HCT116 (cell line): ENCODE measurements around the gene UBE2D3. TPM values are rescaled to one million over a fixed set of nuclear protein-coding genes. Genes with fewer than 3 reads are reported as not detected.

Experiments used
- ATAC-seq: fragments of 200-7000 bp; cut with Tn5 transposase; 2 replicates; pipeline ENCODE4 v1.9.1; 2020; ENCODE audit warnings: mild to moderate bottlenecking, moderate library complexity
- BruUV-seq: library from RNA; stranded (reverse); fragments of 400-500 nt; replicated peaks from 2 replicates; lab custom pipeline; 2021; lab: Mats Ljungman, UMichigan
- CTCF ChIA-PET: fragments of 300-600 bp; sonication (Branson Sonifier 250); formaldehyde crosslinking; loops from one replicate; lab custom pipeline; 2021; ENCODE audit warnings: antibody characterized with exemption; lab: Charles Lee
- POLR2A ChIA-PET: fragments of 300-600, 350-600 bp; sonication (Branson Sonifier 250); formaldehyde crosslinking; loops from one replicate; lab custom pipeline; 2021; ENCODE audit warnings: antibody characterized with exemption; lab: Charles Lee
- RAD21 ChIA-PET, 2 experiments: fragments of 300-600 bp; sonication (Branson Sonifier 250); formaldehyde crosslinking; loops; one replicate each; lab custom pipeline; 2023; ENCODE audit warnings: low total read pairs in 2 of 2; ENCODE audit not compliant: uncharacterized antibody in 2 of 2, unreplicated experiment in 2 of 2, low non-redundant PET in 1 of 2; lab: Charles Lee
- DNase-seq: peaks from one replicate; pipeline ENCODE4 v3.0.0-alpha.2; 2010; ENCODE audit warnings: low read depth, low spot score
- H2AFZ ChIP-seq: fragments of 200-600 bp; shearing (Covaris generic), sonication (generic); 2 replicates; pipeline ENCODE4 v1.6.1; 2017; ENCODE audit warnings: low read depth, mixed run types, mixed read lengths, antibody characterized with exemption, low read length; ENCODE audit not compliant: poor library complexity, severe bottlenecking
- H3K27ac ChIP-seq: 2 replicates; pipeline ENCODE4 v1.5.1; 2012; ENCODE audit warnings: low read depth, low read length
- H3K27me3 ChIP-seq: fragments of 200-600 bp; sonication (generic); 2 replicates; pipeline ENCODE4 v1.6.1; 2016; ENCODE audit warnings: mixed run types, low read length, mixed read lengths; ENCODE audit not compliant: insufficient read depth
- H3K36me3 ChIP-seq, 2 experiments: fragments of 200-500 bp in 1 of 2; fragments of 200-600 bp in 1 of 2; sonication (Bioruptor generic) in 1 of 2; sonication (generic) in 1 of 2; 2 replicates each; pipeline versions ENCODE4 v1.5.1 to v1.6.1; 2014 to 2016; ENCODE audit warnings: low read length in 2 of 2, inconsistent platforms in 1 of 2, mixed read lengths in 1 of 2, mixed run types in 1 of 2; ENCODE audit not compliant: insufficient read depth in 2 of 2, control insufficient read depth in 1 of 2
- H3K4me1 ChIP-seq, 2 experiments: fragments of 200-600 bp in 1 of 2; sonication (generic) in 1 of 2; 2 replicates each; pipeline versions ENCODE4 v1.5.1 to v1.6.1; 2012 to 2017; ENCODE audit warnings: low read length in 2 of 2, inconsistent platforms in 1 of 2, mild to moderate bottlenecking in 1 of 2, mixed read lengths in 1 of 2, mixed run types in 1 of 2, moderate library complexity in 1 of 2; ENCODE audit not compliant: insufficient read depth in 2 of 2, control insufficient read depth in 1 of 2
- H3K4me2 ChIP-seq: fragments of 200-600 bp; sonication (generic); 2 replicates; pipeline ENCODE4 v1.6.1; 2017; ENCODE audit warnings: mixed run types, low read length, mixed read lengths
- H3K4me3 ChIP-seq, 2 experiments: fragments of 200-600 bp in 1 of 2; sonication (generic) in 1 of 2; replicated peaks in 1 of 2; 2 replicates each; pipeline ENCODE4 v1.5.1; 2011 to 2016; ENCODE audit warnings: low read length in 2 of 2, control low read depth in 1 of 2, low read depth in 1 of 2, mild to moderate bottlenecking in 1 of 2, mixed read lengths in 1 of 2, mixed run types in 1 of 2
- H3K79me2 ChIP-seq: fragments of 200-600 bp; sonication (generic); 2 replicates; pipeline ENCODE4 v1.6.1; 2017; ENCODE audit warnings: mild to moderate bottlenecking, mixed run types, low read length, moderate library complexity, mixed read lengths; ENCODE audit not compliant: insufficient read depth
- H3K9ac ChIP-seq: fragments of 200-600 bp; sonication (generic); 2 replicates; pipeline ENCODE4 v1.6.1; 2016; ENCODE audit warnings: low read length, mixed read lengths
- H3K9me2 ChIP-seq: fragments of 200-600 bp; sonication (generic), shearing (Covaris generic); 2 replicates; pipeline ENCODE4 v1.6.1; 2017; ENCODE audit warnings: mixed run types, mild to moderate bottlenecking, moderate library complexity; ENCODE audit not compliant: insufficient read depth
- H3K9me3 ChIP-seq, 2 experiments: fragments of 200-500 bp in 1 of 2; fragments of 200-600 bp in 1 of 2; sonication (Bioruptor generic) in 1 of 2; sonication (generic) in 1 of 2; 2 replicates each; pipeline ENCODE4 v1.6.1; 2014 to 2017; ENCODE audit warnings: low read length in 2 of 2, mixed read lengths in 2 of 2, inconsistent platforms in 1 of 2, low read depth in 1 of 2, mild to moderate bottlenecking in 1 of 2, mixed run types in 1 of 2, moderate library complexity in 1 of 2; ENCODE audit not compliant: control insufficient read depth in 1 of 2, insufficient read depth in 1 of 2
- H4K20me1 ChIP-seq: fragments of 200-600 bp; sonication (generic), shearing (Covaris generic); 2 replicates; pipeline ENCODE4 v1.6.1; 2017; ENCODE audit warnings: mixed run types, mild to moderate bottlenecking, moderate library complexity; ENCODE audit not compliant: insufficient read depth
- CBX3 ChIP-seq: IDR thresholded peaks from 2 replicates; pipeline ENCODE4 v1.6.1; 2012; ENCODE audit warnings: low read depth
- CEBPB ChIP-seq: IDR thresholded peaks from 2 replicates; pipeline ENCODE4 v1.6.1; 2012; ENCODE audit warnings: low read depth
- EGR1 ChIP-seq: IDR thresholded peaks from 2 replicates; pipeline ENCODE4 v1.6.1; 2012; ENCODE audit warnings: low read depth
- EZH2 ChIP-seq: fragments of 200-600 bp; sonication (generic); IDR thresholded peaks from 2 replicates; pipeline ENCODE4 v1.6.1; 2017; ENCODE audit warnings: antibody characterized with exemption, mixed run types
- JUND ChIP-seq: IDR thresholded peaks from 2 replicates; pipeline ENCODE4 v1.6.1; 2012
- POLR2A ChIP-seq: IDR thresholded peaks from 2 replicates; pipeline ENCODE4 v1.7.0; 2011; ENCODE audit warnings: borderline replicate concordance; ENCODE audit not compliant: insufficient read depth, insufficient read length; ENCODE audit errors: extremely low read depth
- RAD21 ChIP-seq: IDR thresholded peaks from 2 replicates; pipeline ENCODE4 v1.6.1; 2012; ENCODE audit warnings: low read depth, mild to moderate bottlenecking
- SRF ChIP-seq: IDR thresholded peaks from 2 replicates; pipeline ENCODE4 v1.6.1; 2012; ENCODE audit warnings: low read depth
- TCF7L2 ChIP-seq: IDR thresholded peaks from 2 replicates; pipeline ENCODE4 v1.7.0; 2011; ENCODE audit warnings: borderline replicate concordance, inconsistent platforms; ENCODE audit not compliant: insufficient read depth, insufficient read length; ENCODE audit errors: extremely low read depth
- YY1 ChIP-seq: IDR thresholded peaks from 2 replicates; pipeline ENCODE4 v1.6.1; 2011; ENCODE audit warnings: low read length, low read depth, moderate library complexity, mild to moderate bottlenecking; ENCODE audit not compliant: insufficient replicate concordance; ENCODE audit errors: extremely low read depth
- ZFX ChIP-seq: fragments of 450-650 bp; IDR thresholded peaks from 2 replicates; pipeline ENCODE4 v1.6.1; 2017
- ZNF274 ChIP-seq: fragments of 200-500 bp; sonication (Bioruptor generic); IDR thresholded peaks from 2 replicates; pipeline ENCODE4 v1.6.1; 2014; ENCODE audit warnings: mild to moderate bottlenecking, low read depth, low read length, inconsistent platforms
- intact Hi-C: fragments of 100-400 bp; cut with micrococcal nuclease; formaldehyde crosslinking; loops from 2 replicates; pipeline ENCODE4 v1.10.0; 2022
- total RNA-seq: library from RNA; stranded (reverse); gene quantifications from one replicate; pipeline ENCODE4 v1.2.1, GENCODE V29; 2021; ENCODE audit not compliant: unreplicated experiment
- TF ChIP-seq, protein P1 (sequence below): IDR thresholded peaks from 2 replicates; pipeline ENCODE4 v1.6.1; 2012
- TF ChIP-seq, protein P2 (sequence below): IDR thresholded peaks from 2 replicates; pipeline ENCODE4 v1.6.1; 2011; ENCODE audit warnings: mild to moderate bottlenecking, low read length, moderate library complexity; ENCODE audit not compliant: insufficient replicate concordance; ENCODE audit errors: extremely low read depth
- TF ChIP-seq, protein P3 (sequence below), 3 experiments: fragments of 200-600 bp in 1 of 3; sonication (generic) in 1 of 3; IDR thresholded peaks in 2 of 3; conservative IDR thresholded peaks in 1 of 3; 2 replicates each; pipeline ENCODE4 v1.5.1; 2012 to 2017; ENCODE audit warnings: low read depth in 2 of 3, low read length in 2 of 3, antibody characterized with exemption in 1 of 3, borderline replicate concordance in 1 of 3, control low read depth in 1 of 3, mild to moderate bottlenecking in 1 of 3, mixed read lengths in 1 of 3, mixed run types in 1 of 3, moderate library complexity in 1 of 3; ENCODE audit not compliant: insufficient read depth in 1 of 3
- TF ChIP-seq, protein P4 (sequence below): IDR thresholded peaks from 2 replicates; pipeline ENCODE4 v1.6.1; 2012

The UBE2D3 gene
- total RNA-seq, 1 experiment from 2014 or later, result 302 TPM

DNA sequence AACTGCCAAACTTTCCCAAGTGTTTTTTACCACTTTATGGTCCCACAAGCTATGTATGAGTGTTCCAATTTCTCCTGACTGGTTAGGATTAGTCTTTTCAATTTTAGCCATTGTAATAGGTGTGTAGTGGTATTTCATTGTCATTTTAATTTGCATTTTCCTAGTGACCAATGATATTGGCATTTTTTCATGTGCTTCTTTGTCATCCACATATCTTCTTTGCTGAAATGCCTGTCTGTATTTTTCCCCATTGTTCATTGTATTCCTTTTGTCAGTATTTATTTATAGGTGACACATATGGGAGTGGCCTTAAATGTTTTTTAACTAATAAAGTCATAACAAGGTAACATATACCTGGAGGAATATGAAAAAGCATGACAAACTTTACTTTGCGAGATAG lies 9.2 kb upstream of the UBE2D3 start (continued):
- no peak for TF ChIP-seq EGR1
- no peak for TF ChIP-seq RAD21
- no peak for TF ChIP-seq EZH2
- no peak for TF ChIP-seq CBX3
- TF ChIP-seq TCF7L2, result no peak
- TF ChIP-seq, protein P1, sequence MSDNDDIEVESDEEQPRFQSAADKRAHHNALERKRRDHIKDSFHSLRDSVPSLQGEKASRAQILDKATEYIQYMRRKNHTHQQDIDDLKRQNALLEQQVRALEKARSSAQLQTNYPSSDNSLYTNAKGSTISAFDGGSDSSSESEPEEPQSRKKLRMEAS, result no peak
- no peak for TF ChIP-seq YY1
- TF ChIP-seq SRF, result no peak
- no peak for TF ChIP-seq ZNF274
- TF ChIP-seq POLR2A, result no peak

DNA sequence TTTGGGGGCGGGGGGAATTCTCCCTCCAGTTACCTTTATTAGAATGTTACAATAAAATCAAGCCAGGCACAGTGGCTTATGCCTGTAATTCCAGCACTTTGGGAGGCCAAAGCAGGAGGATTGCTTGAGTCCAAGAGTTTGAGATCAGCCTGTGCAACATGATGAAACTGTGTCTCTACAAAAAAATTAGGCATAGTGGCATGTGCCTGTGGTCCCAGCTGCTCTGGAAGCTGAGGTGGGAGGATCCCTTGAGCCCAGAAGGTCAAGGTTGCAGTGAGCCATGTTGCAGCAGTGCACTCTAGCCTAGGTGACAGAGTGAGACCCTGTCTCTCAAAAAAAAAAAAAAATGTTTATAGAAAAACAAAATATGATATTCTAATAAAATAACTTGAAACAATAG lies 5.3 kb upstream of the UBE2D3 start:
- intact Hi-C loops, result no loop called here
- H3K36me3 ChIP-seq, result no peaks in the 10 kb centered on the region
- POLR2A ChIA-PET, result no interaction called here
- no peak overlapping the region for H3K4me2 ChIP-seq
- H2AFZ ChIP-seq, result no peak overlapping the region
- ATAC-seq (no peak), DNase-seq (no peak)
- no peak overlapping the region for H3K9ac ChIP-seq
- no peaks in the 10 kb centered on the region for H3K27me3 ChIP-seq
- RAD21 ChIA-PET, result interaction anchor here in 1 of 2 experiments (0.5 kb wide), 1 partner anchor 111 kb away, joined by 4 read pairs; no protein-coding TSS in a partner anchor
- no peak overlapping the region for H3K27ac ChIP-seq
- H3K4me1 ChIP-seq, result peaks cover 4 to 13% of the 10 kb centered on the region in 2 experiments; a peak in 3 of 4 replicates
- CTCF ChIA-PET, result no interaction called here
- BruUV-seq, result no TSS peak
- no peaks in the 10 kb centered on the region for H4K20me1 ChIP-seq
- no peaks in the 10 kb centered on the region for H3K9me3 ChIP-seq
- TF ChIP-seq TCF7L2 (no peak), RAD21 (no peak), JUND (no peak), ZFX (no peak), CEBPB (no peak)
- TF ChIP-seq, protein P2, sequence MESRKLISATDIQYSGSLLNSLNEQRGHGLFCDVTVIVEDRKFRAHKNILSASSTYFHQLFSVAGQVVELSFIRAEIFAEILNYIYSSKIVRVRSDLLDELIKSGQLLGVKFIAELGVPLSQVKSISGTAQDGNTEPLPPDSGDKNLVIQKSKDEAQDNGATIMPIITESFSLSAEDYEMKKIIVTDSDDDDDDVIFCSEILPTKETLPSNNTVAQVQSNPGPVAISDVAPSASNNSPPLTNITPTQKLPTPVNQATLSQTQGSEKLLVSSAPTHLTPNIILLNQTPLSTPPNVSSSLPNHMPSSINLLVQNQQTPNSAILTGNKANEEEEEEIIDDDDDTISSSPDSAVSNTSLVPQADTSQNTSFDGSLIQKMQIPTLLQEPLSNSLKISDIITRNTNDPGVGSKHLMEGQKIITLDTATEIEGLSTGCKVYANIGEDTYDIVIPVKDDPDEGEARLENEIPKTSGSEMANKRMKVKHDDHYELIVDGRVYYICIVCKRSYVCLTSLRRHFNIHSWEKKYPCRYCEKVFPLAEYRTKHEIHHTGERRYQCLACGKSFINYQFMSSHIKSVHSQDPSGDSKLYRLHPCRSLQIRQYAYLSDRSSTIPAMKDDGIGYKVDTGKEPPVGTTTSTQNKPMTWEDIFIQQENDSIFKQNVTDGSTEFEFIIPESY, result no peak
- TF ChIP-seq, protein P3, sequence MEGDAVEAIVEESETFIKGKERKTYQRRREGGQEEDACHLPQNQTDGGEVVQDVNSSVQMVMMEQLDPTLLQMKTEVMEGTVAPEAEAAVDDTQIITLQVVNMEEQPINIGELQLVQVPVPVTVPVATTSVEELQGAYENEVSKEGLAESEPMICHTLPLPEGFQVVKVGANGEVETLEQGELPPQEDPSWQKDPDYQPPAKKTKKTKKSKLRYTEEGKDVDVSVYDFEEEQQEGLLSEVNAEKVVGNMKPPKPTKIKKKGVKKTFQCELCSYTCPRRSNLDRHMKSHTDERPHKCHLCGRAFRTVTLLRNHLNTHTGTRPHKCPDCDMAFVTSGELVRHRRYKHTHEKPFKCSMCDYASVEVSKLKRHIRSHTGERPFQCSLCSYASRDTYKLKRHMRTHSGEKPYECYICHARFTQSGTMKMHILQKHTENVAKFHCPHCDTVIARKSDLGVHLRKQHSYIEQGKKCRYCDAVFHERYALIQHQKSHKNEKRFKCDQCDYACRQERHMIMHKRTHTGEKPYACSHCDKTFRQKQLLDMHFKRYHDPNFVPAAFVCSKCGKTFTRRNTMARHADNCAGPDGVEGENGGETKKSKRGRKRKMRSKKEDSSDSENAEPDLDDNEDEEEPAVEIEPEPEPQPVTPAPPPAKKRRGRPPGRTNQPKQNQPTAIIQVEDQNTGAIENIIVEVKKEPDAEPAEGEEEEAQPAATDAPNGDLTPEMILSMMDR (IDR thresholded peaks at IDR 0.05 in 2 of 3, conservative IDR thresholded peaks at IDR 0.05 in 1 of 3; ENCODE audit: borderline replicate concordance in 1 of 3, insufficient read depth in 1 of 3, low read depth in 2 of 3, low read length in 2 of 3), result no peak
- TF ChIP-seq, protein P4, sequence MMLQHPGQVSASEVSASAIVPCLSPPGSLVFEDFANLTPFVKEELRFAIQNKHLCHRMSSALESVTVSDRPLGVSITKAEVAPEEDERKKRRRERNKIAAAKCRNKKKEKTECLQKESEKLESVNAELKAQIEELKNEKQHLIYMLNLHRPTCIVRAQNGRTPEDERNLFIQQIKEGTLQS, result no peak
- no peaks in the 10 kb centered on the region for H3K9me2 ChIP-seq
- peaks cover 54% of the 10 kb centered on the region for H3K79me2 ChIP-seq
- H3K4me3 ChIP-seq, result no peak overlapping the region
